Measurements from ENCODE around the gene SULF2. TPM values are rescaled to one million over a fixed set of nuclear protein-coding genes. Genes with fewer than 3 reads are reported as not detected.

Gene SULF2
- polyA plus RNA-seq, 4 donors = 10.3 to 40.9 (median 22.4) TPM

DNA sequence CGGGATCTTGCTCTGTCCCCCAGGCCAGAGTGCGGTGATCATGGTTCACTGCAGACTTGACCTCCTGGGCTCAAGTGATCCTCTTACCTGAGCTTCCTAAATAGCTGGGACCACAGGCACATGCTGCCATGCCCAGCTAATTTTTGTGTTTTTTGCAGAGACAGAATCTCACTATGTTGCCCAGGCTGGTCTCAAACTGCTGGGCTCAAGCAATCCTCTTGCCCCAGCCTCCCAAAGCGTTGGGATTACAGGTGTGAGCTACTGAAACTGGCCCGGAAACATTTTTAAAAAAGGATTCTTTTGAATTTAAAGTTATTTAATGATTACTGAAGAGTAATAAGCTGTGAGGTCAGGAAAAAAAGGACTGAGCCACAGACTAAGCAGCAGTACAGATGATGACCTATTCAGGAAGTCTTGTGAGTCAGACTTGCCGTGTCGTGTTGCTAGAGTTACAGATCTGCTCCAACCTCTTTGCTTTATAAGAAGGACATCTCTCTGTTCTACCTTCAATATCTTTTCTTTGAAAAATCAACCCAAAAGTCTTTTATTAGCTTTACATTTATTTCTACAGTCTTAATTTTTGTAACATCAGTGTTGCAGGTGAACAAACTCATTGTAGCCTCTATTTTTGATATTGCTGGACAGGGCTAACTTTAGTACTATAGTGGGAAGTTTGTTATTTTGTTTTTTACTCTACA, 174.9 kb downstream of the SULF2 start:
- no peak for FAIRE-seq

GRCh38 chr20:47609001-47609400, 176.3 kb downstream of the SULF2 start:
- Histone ChIP-seq H3K36me3 (ENCODE audit: control insufficient read depth in 3 of 3, insufficient read depth in 2 of 3, low read depth in 1 of 3, low read length in 3 of 3) (peaks cover 0 to 2% (median 0%) of the 10 kb centered on the region in 3 donors), H3K4me3 (ENCODE audit: low read depth in 1 of 3, low read length in 3 of 3) (no peak overlapping the region), H3K4me1 (ENCODE audit: control insufficient read depth in 3 of 3, insufficient read depth in 2 of 3, low read depth in 1 of 3, low read length in 2 of 3) (peaks cover 0 to 8% (median 2%) of the 10 kb centered on the region in 3 donors), H3K27me3 (ENCODE audit: control insufficient read depth in 3 of 3, insufficient read depth in 3 of 3, low read length in 3 of 3) (no peaks in the 10 kb centered on the region), H3K27ac (ENCODE audit: low read depth in 1 of 3, low read length in 2 of 3) (no peak overlapping the region), H3K9me3 (ENCODE audit: control insufficient read depth in 2 of 2, insufficient read depth in 1 of 2, low read depth in 1 of 2, low read length in 1 of 2) (no peaks in the 10 kb centered on the region)
- WGBS, 3 donors = 73 to 80% (median 79%) methylated on average over 5 of the region's 5 CpGs
- DNase-seq (no peak), FAIRE-seq (no peak)

More for the DNA sequence above, 174.9 kb downstream of the SULF2 start:
- peak; percentile 16 to 52 for DNase-seq
- Histone ChIP-seq H3K27ac (ENCODE audit: low read depth in 1 of 3, low read length in 2 of 3) (peak overlapping the region in 1 of 3 donors; percentile 81), H3K4me1 (ENCODE audit: control insufficient read depth in 3 of 3, insufficient read depth in 2 of 3, low read depth in 1 of 3, low read length in 2 of 3) (peaks cover 0 to 8% (median 2%) of the 10 kb centered on the region in 3 donors), H3K9me3 (ENCODE audit: control insufficient read depth in 2 of 2, insufficient read depth in 1 of 2, low read depth in 1 of 2, low read length in 1 of 2) (no peaks in the 10 kb centered on the region), H3K4me3 (ENCODE audit: low read depth in 1 of 3, low read length in 3 of 3) (no peak overlapping the region), H3K36me3 (ENCODE audit: control insufficient read depth in 3 of 3, insufficient read depth in 2 of 3, low read depth in 1 of 3, low read length in 3 of 3) (peaks cover 0 to 2% (median 0%) of the 10 kb centered on the region in 3 donors), H3K27me3 (ENCODE audit: control insufficient read depth in 3 of 3, insufficient read depth in 3 of 3, low read length in 3 of 3) (no peaks in the 10 kb centered on the region)
- WGBS, 3 donors = 67 to 84% (median 67%) methylated on average over 6 of the region's 6 CpGs
